Measurements from ENCODE around the gene KLHDC4. TPM values are rescaled to one million over a fixed set of nuclear protein-coding genes. Genes with fewer than 3 reads are reported as not detected.

KLHDC4 gene
- total and polyA plus RNA-seq, 2 experiments from 2014 or later: 12.8 to 15.6 TPM

- WGBS (ENCODE audit: low lambda C conversion rate, missing lambda C conversion rate): 98% methylated on average over 13 of the region's 13 CpGs
- H3K4me2 ChIP-seq: no peak overlapping the region
- no peak overlapping the region for H3K27ac ChIP-seq
- H3K36me3 ChIP-seq (replicated peaks; ENCODE audit: insufficient read depth, low read depth): no peaks in the 10 kb centered on the region
- H2AFZ ChIP-seq: no peak overlapping the region
- TF ChIP-seq EZH2phosphoT487 (IDR thresholded peaks at IDR 0.05; ENCODE audit: low read depth, severe bottlenecking, unreplicated experiment) (no peak), CTCF (IDR thresholded peaks at IDR 0.05; ENCODE audit: poor library complexity) (no peak), EZH2 (IDR thresholded peaks at IDR 0.05; ENCODE audit: borderline replicate concordance) (no peak)
- H3K79me2 ChIP-seq: no peaks in the 10 kb centered on the region
- no peaks in the 10 kb centered on the region for H3K4me1 ChIP-seq (ENCODE audit: insufficient read depth)
- no peaks in the 10 kb centered on the region for H3K27me3 ChIP-seq
- H3K9me2 ChIP-seq (replicated peaks; ENCODE audit: insufficient read depth): no peaks in the 10 kb centered on the region
- DNase-seq (ENCODE audit: low spot score): no peak
- no peaks in the 10 kb centered on the region for H4K20me1 ChIP-seq (ENCODE audit: insufficient read depth, poor library complexity, severe bottlenecking)
- no peak overlapping the region for H3K4me3 ChIP-seq
- H3K9me3 ChIP-seq (ENCODE audit: low read depth): no peaks in the 10 kb centered on the region
Measured at GRCh38 chr16:87731607-87732006, 34.2 kb downstream of the KLHDC4 start.

- 82% methylated on average over 17 of the region's 17 CpGs for WGBS (ENCODE audit: low lambda C conversion rate, missing lambda C conversion rate)
- Histone ChIP-seq H3K4me2 (no peak overlapping the region), H3K27ac (no peak overlapping the region)
Measured at GRCh38 chr16:87729266-87729954, 36.4 kb downstream of the KLHDC4 start.

GRCh38 chr16:87728026-87728425, 37.8 kb downstream of the KLHDC4 start:
- Histone ChIP-seq H3K27me3 (no peaks in the 10 kb centered on the region), H2AFZ (no peak overlapping the region), H3K27ac (no peak overlapping the region), H3K4me2 (no peak overlapping the region), H3K36me3 (replicated peaks; ENCODE audit: insufficient read depth, low read depth) (no peaks in the 10 kb centered on the region), H3K4me3 (no peak overlapping the region), H3K79me2 (no peaks in the 10 kb centered on the region), H3K4me1 (ENCODE audit: insufficient read depth) (no peaks in the 10 kb centered on the region), H3K9me2 (replicated peaks; ENCODE audit: insufficient read depth) (no peaks in the 10 kb centered on the region), H3K9me3 (ENCODE audit: low read depth) (no peaks in the 10 kb centered on the region), H4K20me1 (ENCODE audit: insufficient read depth, poor library complexity, severe bottlenecking) (no peaks in the 10 kb centered on the region)
- WGBS (ENCODE audit: low lambda C conversion rate, missing lambda C conversion rate): 67% methylated on average over 12 of the region's 12 CpGs
- TF ChIP-seq EZH2phosphoT487 (IDR thresholded peaks at IDR 0.05; ENCODE audit: low read depth, severe bottlenecking, unreplicated experiment) (no peak), EZH2 (IDR thresholded peaks at IDR 0.05; ENCODE audit: borderline replicate concordance) (no peak), CTCF (IDR thresholded peaks at IDR 0.05; ENCODE audit: poor library complexity) (no peak)
- no peak for DNase-seq (ENCODE audit: low spot score)

More at GRCh38 chr16:87729266-87729954, 36.4 kb downstream of the KLHDC4 start:
- H3K27me3 ChIP-seq: no peaks in the 10 kb centered on the region
- no peak for DNase-seq (ENCODE audit: low spot score)
- H3K79me2 ChIP-seq: no peaks in the 10 kb centered on the region
- H3K4me3 ChIP-seq: no peak overlapping the region
- H3K4me1 ChIP-seq (ENCODE audit: insufficient read depth): no peaks in the 10 kb centered on the region
- H3K36me3 ChIP-seq (replicated peaks; ENCODE audit: insufficient read depth, low read depth): no peaks in the 10 kb centered on the region
- TF ChIP-seq EZH2 (IDR thresholded peaks at IDR 0.05; ENCODE audit: borderline replicate concordance): no peak
- no peak for TF ChIP-seq EZH2phosphoT487 (IDR thresholded peaks at IDR 0.05; ENCODE audit: low read depth, severe bottlenecking, unreplicated experiment)
- TF ChIP-seq CTCF (IDR thresholded peaks at IDR 0.05; ENCODE audit: poor library complexity): no peak
- no peaks in the 10 kb centered on the region for H3K9me3 ChIP-seq (ENCODE audit: low read depth)
- H2AFZ ChIP-seq: no peak overlapping the region
- H4K20me1 ChIP-seq (ENCODE audit: insufficient read depth, poor library complexity, severe bottlenecking): no peaks in the 10 kb centered on the region
- no peaks in the 10 kb centered on the region for H3K9me2 ChIP-seq (replicated peaks; ENCODE audit: insufficient read depth)

Measured in hepatocyte (in vitro differentiated cells).